B cell (primary cell): ENCODE data around the gene EARS2.

Source experiments
- CTCF ChIP-seq: fragments of 200-600 bp; IDR thresholded peaks from one replicate; pipeline ENCODE4 v1.8.0; 2022; ENCODE audit warnings: antibody characterized with exemption, mild to moderate bottlenecking
- EZH2 ChIP-seq: IDR thresholded peaks from 2 replicates; pipeline ENCODE4 v1.6.1; 2012; ENCODE audit warnings: borderline replicate concordance, low read depth, mild to moderate bottlenecking, moderate library complexity, low read length; ENCODE audit not compliant: insufficient read depth, poor library complexity, severe bottlenecking

GRCh38 chr16:23504076-23504452 lies 53.1 kb downstream of the EARS2 start:
- no peak for TF ChIP-seq CTCF
- no peak for TF ChIP-seq EZH2
